Left kidney (tissue), 8 donors: ENCODE results near the gene EPX. TPM values are rescaled to one million over a fixed set of nuclear protein-coding genes. Genes with fewer than 3 reads are reported as not detected.
"Not testable (repeated sequence)": the region's sequence is repeated elsewhere in the genome, so short reads cannot be mapped to it uniquely, and the experiment has no call there.

Experiments used
- DNase-seq: peaks from one replicate; pipeline ENCODE4 v3.0.0-alpha.2; 2013
- long read RNA-seq, 8 donors: transcript quantifications; one replicate each; lab custom pipeline, GENCODE V29; 2026
- polyA plus RNA-seq: library from polyadenylated mRNA; unstranded; fragments of 120-200 nt; gene quantifications from one replicate; pipeline ENCODE4 v1.2.1, GENCODE V29; 2013; ENCODE audit not compliant: insufficient read length

Gene EPX, protein sequence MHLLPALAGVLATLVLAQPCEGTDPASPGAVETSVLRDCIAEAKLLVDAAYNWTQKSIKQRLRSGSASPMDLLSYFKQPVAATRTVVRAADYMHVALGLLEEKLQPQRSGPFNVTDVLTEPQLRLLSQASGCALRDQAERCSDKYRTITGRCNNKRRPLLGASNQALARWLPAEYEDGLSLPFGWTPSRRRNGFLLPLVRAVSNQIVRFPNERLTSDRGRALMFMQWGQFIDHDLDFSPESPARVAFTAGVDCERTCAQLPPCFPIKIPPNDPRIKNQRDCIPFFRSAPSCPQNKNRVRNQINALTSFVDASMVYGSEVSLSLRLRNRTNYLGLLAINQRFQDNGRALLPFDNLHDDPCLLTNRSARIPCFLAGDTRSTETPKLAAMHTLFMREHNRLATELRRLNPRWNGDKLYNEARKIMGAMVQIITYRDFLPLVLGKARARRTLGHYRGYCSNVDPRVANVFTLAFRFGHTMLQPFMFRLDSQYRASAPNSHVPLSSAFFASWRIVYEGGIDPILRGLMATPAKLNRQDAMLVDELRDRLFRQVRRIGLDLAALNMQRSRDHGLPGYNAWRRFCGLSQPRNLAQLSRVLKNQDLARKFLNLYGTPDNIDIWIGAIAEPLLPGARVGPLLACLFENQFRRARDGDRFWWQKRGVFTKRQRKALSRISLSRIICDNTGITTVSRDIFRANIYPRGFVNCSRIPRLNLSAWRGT
- 0.90 TPM for polyA plus RNA-seq
- long read RNA-seq, donor 1: 0 reads
- long read RNA-seq, donor 2: 0 reads
- long read RNA-seq, donor 3: 0 reads
- long read RNA-seq, donor 4: 0 reads
- long read RNA-seq, donor 5: 0 reads
- long read RNA-seq, donor 6: 0 reads
- long read RNA-seq, donor 7, partial matches to known transcripts: 0 of 1 reads
- long read RNA-seq, donor 7, other reads (novel, unspliced or antisense): 0 of 1 reads
- long read RNA-seq, donor 8: 0 reads

DNA sequence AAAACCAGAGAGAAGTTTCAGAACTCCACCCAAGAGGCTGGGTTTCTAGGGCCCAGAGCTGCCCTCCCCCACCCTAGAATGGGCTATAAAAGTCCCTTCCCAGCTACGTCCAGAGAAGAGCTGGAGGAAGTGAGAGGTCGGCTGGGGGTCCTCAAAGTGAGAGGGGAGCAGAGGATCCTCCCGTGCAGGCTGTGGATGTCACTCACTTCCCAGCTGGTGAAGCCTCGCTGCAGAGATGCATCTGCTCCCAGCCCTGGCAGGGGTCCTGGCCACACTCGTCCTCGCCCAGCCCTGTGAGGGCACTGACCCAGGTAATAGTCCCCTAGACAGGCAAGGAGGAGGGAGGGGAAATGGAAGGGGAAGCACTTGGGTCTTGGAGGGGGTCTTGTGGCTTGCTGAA, at the start of gene EPX:
TSS of gene EPX (plus strand) at position 115 of the 400 bp plus-strand sequence. CDS start at position 236, 121 bp downstream.
- no peak for DNase-seq

DNA sequence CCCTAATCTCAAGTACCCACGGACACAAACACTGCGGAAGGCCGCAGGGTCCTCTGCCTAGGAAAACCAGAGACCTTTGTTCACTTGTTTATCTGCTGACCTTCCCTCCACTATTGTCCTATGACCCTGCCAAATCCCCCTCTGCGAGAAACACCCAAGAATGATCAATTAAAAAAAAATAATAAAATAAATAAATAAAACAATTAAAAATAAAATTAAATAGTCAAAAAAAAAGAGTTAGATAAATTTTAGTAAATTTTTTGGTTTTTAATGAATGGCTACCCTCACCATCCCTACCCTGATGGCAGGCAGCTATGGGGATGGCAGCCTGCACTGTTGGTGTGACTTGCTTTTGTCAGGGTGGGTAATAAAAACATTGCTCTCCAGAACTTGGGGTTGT, 49.2 kb upstream of the EPX start:
- DNase-seq: not testable (repeated sequence)

DNA sequence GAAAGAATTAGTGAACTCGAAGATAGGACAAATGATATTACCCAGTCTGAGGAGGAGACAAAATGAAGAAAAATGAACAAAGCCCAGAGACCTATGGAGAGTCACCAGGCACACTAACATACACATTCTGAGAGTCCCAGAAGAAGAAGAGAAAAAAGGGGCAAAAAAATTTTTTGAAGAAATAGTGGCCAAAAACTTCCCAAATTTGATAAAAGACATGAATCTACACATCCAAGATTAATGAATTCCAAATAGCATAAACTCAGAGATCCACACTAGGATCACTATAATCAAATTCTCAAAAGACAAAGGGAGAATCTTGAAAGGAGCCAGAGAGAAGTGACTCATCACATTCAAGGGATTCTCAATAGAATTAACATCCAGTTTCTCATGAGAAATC, 47.7 kb upstream of the EPX start:
- DNase-seq: no peak

DNA sequence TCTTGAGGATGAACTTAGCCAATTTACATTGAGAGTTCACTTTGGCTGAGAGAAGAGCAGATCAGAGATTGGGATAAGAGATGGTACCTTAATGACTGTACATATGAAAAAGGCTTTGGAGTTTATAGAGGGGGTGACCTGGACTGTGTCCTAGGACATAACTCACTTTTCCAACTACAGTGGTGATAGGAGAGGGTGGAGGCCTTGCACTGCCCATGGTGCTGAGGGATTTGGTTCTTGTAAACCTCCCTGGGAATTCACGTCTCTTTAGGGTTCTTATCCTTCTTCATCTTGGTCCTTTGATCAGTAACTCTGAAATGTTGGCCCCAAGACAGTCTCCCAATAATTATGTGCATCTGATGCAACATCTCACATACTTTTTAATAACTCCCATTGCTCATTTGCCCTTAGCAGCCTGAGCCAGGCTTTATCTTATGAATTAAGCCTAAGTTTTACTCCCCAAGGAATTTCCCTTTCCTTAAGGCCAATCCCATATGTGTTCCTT, 44.5 kb upstream of the EPX start, which contains the start of gene OR4D1:
TSS of gene OR4D1 (plus strand) at position 455 of the 505 bp plus-strand sequence. CDS start 6,770 bp downstream, outside the sequence.
- DNase-seq: no peak

DNA sequence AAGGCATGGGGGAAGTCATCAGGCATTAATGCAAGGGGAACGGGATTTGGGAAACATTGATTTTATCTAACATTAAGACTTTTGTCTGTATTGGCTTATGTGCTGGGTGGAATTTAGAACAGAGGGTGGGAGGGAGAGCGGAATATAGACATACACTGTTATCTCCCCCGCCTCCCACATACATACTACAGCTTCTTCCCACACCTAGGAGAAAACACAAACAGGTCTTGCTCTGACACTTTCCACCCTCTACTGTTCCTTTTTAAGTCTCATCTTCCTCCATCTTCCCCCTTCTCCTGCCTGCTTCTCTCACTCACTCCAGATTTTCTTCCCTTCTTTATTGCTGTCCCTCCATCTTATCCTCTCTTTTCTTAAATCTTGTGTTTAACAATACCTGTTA, 43.9 kb upstream of the EPX start:
- DNase-seq: no peak

DNA sequence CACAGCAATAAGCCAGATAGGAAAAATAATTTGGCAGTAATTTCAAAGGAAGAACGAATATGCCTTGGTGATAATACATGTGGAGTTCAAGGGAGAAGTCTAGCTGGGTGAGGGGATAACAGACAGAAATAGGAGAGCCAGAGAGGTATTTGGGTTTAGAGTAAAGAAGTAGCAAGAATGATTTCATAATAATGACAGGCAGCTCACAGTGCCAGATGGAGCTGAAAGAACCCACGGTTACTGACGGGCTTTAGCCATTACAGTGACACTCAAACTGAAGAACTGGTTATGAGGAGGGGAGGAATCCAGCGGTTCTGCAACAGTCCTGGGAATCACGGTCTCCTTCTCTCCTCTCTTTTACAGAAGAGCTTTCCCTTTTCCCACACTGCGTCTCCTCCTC, 42.1 kb upstream of the EPX start:
- DNase-seq: no peak

DNA sequence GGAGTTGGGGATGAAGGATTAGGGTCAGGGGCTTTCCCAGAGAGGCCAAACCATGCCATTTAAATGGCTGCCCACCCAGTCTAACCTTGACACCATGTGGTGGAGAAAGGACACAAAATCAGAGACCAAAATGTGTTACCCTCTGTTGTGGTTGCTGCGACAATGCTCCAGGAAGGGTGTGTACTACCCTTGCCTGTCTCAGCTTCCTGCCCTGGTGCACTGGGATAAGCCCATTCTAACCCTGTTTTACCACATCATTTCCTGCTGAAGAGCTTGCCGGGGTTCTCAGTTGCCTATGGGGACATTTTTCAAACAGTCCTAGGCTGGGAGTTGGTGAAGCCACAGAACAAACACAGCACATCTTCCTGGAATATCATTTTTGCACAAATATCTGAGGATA, 39.5 kb upstream of the EPX start:
- no peak for DNase-seq

DNA sequence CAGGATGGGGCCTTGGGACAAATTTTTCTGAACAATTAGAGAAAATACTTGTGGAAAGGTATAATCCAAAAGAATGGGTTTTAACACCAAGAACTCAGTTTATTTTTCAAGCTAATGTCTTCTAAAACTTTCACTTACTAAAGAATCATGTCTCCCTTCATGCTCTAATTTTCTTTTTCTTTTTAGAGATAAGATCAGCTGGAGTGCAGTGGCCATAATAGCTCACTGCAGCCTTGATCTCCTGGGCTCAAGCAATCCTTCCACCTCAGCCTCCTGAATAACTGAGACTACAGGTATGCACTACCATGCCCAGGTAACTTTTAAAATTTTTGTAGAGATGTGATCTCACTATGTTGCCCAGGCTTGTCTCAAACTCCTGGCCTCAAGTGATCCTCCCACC, 38.9 kb upstream of the EPX start:
- DNase-seq: no peak

DNA sequence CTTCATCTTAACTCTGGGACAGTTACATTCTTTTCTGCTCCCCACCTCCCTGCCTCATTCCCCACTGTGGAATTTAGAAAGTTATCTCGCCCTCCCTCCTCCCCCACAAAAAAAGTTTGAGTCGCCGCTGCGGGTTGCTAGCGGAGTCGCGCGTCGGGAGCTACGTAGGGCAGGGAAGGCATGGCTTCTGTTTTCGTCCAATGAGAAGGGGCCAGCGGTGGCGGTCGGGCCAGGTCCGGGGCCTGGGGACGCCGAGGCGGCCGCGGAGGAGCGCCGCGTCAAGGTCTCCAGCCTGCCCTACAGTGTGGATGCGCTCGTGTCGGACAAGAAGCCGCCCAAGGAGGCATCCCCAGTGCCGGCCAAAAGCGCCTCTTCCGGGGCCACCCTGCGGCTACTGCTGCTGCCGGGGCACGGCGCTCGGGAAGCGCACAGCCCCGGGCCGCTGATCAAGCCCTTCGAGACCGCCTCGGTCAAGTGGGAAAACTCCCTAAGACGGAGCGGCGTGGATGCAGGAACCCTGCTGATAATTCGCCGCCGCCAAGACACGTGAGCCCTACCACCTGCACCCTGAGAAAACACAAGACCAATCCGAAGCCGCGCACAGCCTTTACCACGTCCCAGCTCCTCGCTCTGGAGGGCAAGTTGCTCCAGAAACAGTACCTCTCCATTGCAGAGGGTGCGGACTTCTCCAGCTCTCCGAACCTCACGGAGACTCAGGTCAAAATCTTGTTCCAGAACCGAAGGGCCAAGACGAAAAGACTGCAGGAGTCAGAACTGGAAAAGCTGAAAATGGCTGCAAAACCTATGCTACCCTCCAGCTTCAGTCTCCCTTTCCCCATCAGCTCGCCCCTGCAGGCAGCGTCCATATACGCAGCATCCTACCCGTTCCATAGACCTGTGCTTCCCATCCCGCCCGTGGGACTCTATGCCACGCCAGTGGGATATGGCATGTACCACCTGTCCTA, 35.4 kb upstream of the EPX start:
- peak; percentile 10 for DNase-seq

DNA sequence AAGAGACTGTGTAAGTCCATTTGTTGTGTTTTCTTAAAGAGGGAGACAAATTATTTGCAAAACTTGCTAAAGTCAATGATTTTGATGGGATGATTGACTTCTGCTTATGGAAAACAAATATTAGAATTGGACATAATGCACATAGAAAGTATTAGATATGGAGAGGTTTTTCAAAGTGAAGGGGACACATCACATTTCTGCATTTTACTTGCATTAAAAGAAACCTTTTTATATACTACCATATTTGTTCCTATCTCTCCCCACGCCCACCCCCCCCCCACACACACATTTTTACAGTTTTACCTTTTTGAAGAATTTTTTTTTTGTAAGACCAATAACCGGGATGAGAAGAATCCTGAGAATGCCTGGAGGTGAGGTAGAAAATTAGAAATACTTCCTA, 34.3 kb upstream of the EPX start:
- DNase-seq: no peak

DNA sequence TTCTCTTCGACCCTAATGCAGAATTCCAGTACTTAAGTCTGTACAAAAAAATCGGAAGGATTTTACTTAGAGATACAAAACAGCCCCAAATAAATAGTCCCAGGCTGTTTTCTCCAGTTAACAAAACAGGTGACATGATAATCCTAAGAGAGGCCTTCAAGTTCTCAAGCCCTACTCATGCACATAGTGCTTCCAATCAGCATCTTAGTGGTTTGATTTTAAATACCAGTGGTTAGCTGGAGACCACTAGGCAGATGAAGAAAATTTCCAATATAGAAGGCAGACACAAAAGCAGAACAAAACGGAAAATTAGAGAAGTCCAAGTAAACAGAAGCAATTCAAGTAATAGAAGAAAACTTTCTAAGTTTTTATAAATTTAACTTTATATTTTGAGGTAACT, 31.0 kb upstream of the EPX start:
- DNase-seq: no peak

DNA sequence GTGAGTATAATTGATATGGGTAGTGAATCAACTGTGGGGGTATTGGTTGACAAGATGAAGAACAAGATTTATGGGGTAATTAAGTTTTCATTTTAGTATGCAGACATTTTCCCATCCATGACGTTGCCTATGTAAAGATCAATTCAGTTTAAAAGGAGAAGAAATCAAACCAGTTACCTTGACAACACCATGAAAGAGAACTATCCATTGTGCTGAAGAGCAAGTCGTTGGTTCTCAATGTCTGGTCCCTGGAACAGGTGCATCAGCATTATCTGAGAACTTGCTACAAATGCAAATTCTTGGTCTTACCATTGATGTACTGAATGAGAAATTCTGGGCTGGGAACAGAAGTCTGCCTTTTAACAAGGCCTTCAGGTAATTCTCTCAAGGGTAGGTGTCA, 26.5 kb upstream of the EPX start:
- DNase-seq: no peak

DNA sequence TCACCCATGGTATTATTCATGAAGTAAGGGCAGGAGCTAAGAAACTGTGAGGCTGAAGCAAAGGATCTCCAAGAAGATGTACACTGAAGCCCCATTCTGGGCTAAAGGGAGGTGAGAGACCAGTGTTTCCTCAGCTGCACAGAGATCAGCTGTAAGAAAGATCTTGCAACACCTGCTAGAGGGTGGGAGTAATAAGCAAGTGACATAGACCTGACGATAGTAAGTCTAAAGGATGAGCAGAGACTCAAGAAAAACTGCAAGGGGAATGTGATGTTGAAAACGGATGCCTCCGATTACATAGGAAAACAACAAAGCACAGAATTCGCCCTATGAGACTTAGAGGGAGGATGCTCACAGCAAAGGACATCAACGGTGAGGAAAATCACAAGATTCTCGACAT, 25.8 kb upstream of the EPX start, which contains the start of gene OR4D2:
TSS of gene OR4D2 (plus strand) at position 301 of the 400 bp plus-strand sequence. CDS start 2,674 bp downstream, outside the sequence.
- DNase-seq: no peak

DNA sequence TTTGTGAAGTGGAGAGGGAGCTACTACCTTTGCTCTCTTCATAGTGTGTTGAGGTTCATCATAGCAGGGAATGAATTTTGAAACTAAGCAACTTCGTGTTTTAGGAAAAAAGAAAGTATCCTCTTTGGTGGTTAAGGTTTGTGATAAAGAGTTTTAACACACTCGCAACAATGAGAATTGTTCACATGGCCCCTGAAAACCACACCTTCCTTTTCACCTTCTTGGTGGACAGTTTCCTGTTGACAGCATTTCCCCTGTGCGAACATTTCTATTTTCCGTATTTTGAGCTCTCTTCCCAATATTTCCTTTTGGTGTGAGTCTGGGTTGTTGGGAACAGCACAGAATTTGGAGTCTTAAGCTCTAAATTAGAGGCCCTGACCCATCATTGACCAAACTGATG, 21.9 kb upstream of the EPX start:
- no peak for DNase-seq

DNA sequence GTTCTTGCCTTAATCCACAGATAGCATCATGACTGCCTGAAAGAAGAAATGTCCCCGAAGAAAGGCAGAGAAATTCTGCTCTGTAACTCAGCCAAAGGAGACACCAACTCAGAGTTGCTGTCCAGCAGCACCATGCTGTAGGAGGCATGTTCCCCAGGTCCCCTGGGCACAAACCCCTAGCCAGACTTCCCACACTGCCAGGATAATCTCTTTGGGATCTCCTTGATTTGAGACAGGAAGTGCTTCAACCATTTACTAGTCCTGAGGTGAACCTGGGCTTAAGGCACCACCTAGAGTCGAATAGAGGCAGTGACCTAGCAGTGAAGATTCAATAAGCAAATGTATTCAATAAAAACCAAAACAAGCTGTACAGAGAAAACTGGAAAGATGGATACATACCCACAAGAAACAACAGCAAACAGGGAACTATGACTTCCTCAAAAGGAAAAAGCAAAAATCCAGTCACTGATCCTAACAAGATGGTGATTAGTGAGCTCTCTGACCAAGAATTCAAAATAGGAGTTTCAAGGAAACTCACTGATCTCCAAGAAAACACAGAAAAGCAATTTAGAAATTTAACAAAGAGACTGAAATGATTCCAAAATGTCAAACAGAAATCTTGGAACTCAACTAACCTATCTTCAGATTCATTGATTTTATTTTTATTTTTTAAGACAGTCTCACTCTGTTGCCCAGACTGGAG, 20.0 kb upstream of the EPX start:
- DNase-seq: no peak

DNA sequence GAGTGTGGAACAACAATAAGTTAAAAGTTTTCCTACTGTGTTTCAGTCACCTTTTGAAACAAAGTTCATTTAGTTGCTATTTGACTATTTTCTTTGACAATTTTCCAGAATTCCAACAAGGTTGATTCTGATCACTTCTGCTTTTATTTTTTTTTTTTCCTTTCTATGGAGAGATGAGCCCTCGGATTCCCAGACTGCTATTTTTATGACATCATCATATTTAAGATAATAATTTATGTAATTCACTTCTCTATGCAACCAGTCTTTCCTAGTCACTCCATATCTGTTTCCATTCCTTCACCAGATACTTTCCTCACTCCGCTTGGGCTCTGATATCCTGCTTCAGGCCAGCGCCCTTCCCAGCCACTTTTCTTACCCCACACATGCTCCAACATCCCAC, 17.7 kb upstream of the EPX start:
- no peak for DNase-seq

DNA sequence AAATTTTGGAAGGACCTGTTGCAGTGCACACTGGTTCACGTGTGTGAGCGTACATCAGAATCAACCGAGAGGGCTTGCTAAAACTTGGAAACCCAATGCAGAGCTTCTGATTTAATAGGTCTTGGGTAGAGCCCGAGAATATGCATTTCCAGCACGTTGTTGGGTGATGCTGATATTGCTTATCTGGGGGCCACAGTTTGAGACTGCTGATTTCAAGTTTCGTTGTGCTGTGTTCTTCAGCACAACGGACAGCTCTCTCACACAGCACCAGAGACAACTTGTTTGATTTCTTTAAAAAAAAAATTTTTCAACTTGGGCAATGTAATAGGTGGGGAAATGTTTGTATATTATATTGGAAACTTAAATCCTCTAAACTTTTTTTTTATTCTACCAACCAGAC, 16.3 kb upstream of the EPX start:
- DNase-seq: no peak

DNA sequence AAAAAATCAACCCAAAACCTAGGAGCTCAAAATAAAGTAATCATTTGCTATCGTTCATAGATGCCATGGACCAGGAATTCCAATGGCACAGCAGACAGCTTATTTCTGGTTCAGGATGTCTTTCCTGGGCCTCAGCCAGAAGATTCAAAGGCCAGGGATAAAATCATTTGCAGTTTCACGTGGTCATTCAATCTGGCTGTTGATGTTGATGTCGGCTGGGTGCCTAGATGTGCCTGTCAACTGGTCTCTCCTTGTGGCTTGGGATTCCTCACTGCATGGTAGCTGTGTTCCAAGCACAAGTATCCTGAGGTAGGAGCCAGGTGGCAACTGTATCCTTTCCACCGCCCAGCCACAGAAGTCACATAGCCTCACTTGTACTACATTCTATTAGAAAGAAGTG, 10.7 kb upstream of the EPX start:
- no peak for DNase-seq

DNA sequence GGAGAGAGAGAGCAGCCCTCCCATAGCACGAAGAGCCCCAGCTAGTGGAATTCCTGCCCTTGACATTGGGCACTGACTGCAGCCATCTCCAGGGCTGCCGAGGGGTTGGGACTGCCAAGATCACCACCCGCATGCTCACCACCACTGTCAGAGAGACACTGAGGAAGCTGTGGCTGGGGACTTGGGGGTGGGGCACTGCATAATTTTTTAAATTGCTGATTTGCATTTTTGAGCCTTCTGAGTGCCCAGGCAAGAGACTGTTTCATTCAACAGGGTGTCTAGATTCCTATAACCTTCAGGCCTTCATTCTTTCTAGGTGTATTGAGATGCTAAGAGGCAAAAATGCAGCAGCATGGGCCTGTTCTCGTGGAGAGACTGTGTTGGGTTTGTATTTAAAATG, 9.0 kb upstream of the EPX start:
- DNase-seq: no peak

DNA sequence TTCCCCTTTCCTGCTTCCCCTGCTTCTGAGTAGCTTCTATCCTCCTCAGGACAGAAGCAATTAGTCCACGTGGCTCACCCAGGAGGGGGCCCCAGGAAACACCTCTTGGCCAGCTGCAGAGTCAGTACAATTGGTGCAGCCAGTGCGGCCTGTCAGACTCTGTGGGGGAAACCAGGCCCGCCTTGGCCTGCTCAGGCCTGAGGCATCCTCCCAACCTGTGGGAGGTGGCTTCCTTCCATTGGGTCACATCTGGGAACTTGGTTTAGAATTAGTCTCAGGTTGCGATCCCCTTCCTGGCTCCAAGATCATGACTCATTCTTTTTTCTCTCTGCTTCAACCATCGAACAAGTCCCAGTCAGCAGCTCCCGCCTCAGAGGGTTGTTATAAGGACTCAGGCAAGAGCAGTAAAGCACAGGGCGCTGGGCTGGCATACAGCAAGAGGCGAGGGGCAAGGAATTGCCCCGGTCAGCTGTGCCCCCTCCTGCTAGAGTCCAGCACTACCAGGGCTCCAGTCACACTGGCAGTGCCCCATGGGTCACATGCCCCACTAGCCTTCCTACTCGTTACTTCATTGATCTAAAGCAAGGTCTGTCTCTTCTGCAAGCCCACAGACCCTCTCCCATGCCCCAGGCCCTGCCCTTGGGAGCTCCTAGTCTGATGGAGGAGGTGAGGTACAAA, 8.1 kb upstream of the EPX start:
- no peak for DNase-seq
